ENCODE results near the gene FAM107B. TPM values are rescaled to one million over a fixed set of nuclear protein-coding genes. Genes with fewer than 3 reads are reported as not detected.

FAM107B gene
- total and polyA plus RNA-seq, 7 experiments from 2014 or later: 167 to 236 (median 211) TPM

DNA sequence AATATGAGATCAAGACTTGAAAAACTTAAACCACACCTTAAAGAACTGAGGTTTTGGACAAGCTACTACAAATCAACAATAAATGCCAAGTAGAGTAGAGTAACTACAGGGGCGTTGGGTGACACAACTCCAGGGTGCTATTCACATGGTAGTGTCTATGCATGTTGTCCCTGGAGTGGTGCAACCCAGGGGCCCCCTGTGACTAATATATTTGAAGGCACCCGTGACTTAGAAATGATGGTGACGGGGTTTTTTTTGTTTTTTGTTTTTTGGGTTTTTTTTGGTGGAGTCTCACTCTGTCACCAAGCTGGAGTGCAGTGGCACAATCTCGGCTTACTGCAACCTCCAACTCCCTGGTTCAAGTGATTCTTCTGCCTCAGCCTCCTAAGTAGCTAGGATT, 106.9 kb downstream of the FAM107B start:
- H3K9me3 ChIP-seq (ENCODE audit: control insufficient read depth in 2 of 3, low read length in 3 of 3): no peaks in the 10 kb centered on the region
- ChIA-PET POLR2A (no interaction called here), CTCF (no interaction called here)
- no peaks in the 10 kb centered on the region for H3K36me3 ChIP-seq (ENCODE audit: control insufficient read depth in 2 of 3, insufficient read depth in 3 of 3, low read length in 3 of 3)
- Mint-ChIP-seq H3K9me3 (peaks cover 0 to 29% (median 6%) of the 10 kb centered on the region in 11 donors), H3K27me3 (no peaks in the 10 kb centered on the region), H3K4me3 (no peak overlapping the region), H3K4me1 (peaks cover 0 to 33% (median 10%) of the 10 kb centered on the region in 7 donors), H3K36me3 (peaks cover 0 to 29% (median 5%) of the 10 kb centered on the region in 5 donors), H3K27ac (peak overlapping the region in 1 of 9 donors; percentile 16)
- H3K27me3 ChIP-seq (ENCODE audit: control insufficient read depth in 2 of 2, insufficient read depth in 2 of 2, low read length in 2 of 2): no peaks in the 10 kb centered on the region
- no peaks in the 10 kb centered on the region for H3K4me1 ChIP-seq (ENCODE audit: control insufficient read depth in 2 of 2, insufficient read depth in 2 of 2, low read length in 2 of 2)
- intact Hi-C loops (cut with micrococcal nuclease): no loop called here
- no peak overlapping the region for H3K4me3 ChIP-seq (ENCODE audit: low read length)
- DNase-seq (no peak), ATAC-seq (no peak)
- no peak overlapping the region for H3K27ac ChIP-seq (ENCODE audit: low read depth, low read length)

DNA sequence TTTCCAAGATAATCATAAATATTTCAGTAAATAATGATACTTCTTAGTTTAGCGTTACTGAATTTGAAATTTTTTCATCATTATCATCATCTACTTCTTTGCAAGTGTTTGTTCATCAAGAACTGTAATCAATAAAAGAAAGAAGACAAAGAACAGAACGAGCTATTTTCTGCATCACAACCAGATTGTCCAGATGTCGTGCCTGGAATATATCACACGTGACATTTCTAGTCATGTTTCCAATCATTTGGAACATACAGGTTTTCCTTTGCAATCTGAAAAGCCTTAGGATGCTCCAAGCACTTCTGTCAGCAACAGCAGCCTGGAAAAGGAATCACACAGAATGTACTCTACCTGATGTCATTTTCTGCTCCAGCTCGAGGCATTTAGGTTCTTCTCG, 107.4 kb downstream of the FAM107B start:
- ChIA-PET CTCF (interaction anchor here (0.6 kb wide), 1 partner anchor 154 kb away, joined by 4 read pairs; no protein-coding TSS in a partner anchor), POLR2A (interaction anchor here (0.6 kb wide), 1 partner anchor 95 kb away, joined by 3 read pairs; no protein-coding TSS in a partner anchor)
- Histone ChIP-seq H3K27me3 (ENCODE audit: control insufficient read depth in 2 of 2, insufficient read depth in 2 of 2, low read length in 2 of 2) (no peaks in the 10 kb centered on the region), H3K36me3 (ENCODE audit: control insufficient read depth in 2 of 3, insufficient read depth in 3 of 3, low read length in 3 of 3) (no peaks in the 10 kb centered on the region), H3K4me1 (ENCODE audit: control insufficient read depth in 2 of 2, insufficient read depth in 2 of 2, low read length in 2 of 2) (no peaks in the 10 kb centered on the region), H3K27ac (ENCODE audit: low read depth, low read length) (no peak overlapping the region), H3K4me3 (ENCODE audit: low read length) (no peak overlapping the region), H3K9me3 (ENCODE audit: control insufficient read depth in 2 of 3, low read length in 3 of 3) (no peaks in the 10 kb centered on the region)
- ATAC-seq (no peak), DNase-seq (no peak)
- H3K4me1 Mint-ChIP-seq: peaks cover 0 to 37% (median 12%) of the 10 kb centered on the region in 7 donors
- H3K36me3 Mint-ChIP-seq: peaks cover 0 to 34% (median 5%) of the 10 kb centered on the region in 5 donors
- H3K4me3 Mint-ChIP-seq: no peak overlapping the region
- peaks cover 0 to 33% (median 6%) of the 10 kb centered on the region in 11 donors for H3K9me3 Mint-ChIP-seq
- no peaks in the 10 kb centered on the region for H3K27me3 Mint-ChIP-seq
- H3K27ac Mint-ChIP-seq: peak overlapping the region in 1 of 9 donors; percentile 16
- intact Hi-C loops (cut with micrococcal nuclease): no loop called here

DNA sequence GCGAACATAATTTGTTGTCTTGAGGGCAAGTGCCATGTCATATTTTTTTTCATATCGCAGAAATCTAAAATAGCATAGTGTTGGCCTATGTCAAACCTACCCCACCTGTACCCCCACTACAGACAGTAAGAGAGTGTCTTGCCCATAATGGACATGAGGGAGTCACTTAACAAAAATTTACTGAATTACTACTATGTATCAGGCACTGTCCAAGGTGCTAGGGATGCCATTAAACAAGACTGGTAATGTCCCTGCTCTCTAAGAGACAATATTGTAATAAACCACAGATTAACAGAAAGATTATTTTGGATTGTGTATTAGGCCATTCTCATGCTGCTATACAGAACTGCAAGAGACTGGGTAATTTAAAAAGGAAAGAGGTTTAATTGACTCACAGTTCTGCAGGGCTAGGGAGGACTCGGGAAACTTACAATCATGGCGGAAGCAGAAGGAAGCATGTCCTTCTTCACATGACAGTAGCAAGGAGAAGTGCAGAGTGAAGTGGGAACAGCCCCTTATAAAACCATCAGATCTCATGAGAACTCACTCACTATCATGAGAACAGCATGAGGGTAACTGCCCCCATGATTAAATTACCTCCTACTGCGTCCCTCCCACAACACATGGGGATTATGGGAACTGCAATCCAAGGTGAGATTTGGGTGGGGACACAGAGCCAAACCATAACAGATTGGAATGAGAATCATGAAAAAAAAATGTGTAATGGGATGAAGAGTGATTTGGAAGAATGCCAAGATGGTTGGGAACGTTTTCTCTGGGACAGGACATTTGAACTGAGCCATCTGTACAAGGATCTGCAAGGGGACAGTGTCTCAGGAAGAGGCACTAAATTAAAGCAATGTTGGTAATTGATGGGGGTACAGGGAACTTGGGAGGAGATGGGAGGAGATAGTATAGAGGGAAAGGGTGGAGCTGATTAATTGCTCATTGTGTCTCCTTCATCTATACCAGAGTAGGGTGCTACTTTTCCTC, 108.5 kb downstream of the FAM107B start:
- no peaks in the 10 kb centered on the region for H3K36me3 ChIP-seq (ENCODE audit: control insufficient read depth in 2 of 3, insufficient read depth in 3 of 3, low read length in 3 of 3)
- H3K4me1 ChIP-seq (ENCODE audit: control insufficient read depth in 2 of 2, insufficient read depth in 2 of 2, low read length in 2 of 2): no peaks in the 10 kb centered on the region
- ChIA-PET POLR2A (no interaction called here), CTCF (no interaction called here)
- intact Hi-C loops (cut with micrococcal nuclease): no loop called here
- no peak overlapping the region for H3K27ac ChIP-seq (ENCODE audit: low read depth, low read length)
- ATAC-seq: no peak
- H3K27me3 ChIP-seq (ENCODE audit: control insufficient read depth in 2 of 2, insufficient read depth in 2 of 2, low read length in 2 of 2): no peaks in the 10 kb centered on the region
- DNase-seq: no peak
- Mint-ChIP-seq H3K4me3 (no peak overlapping the region), H3K9me3 (peaks cover 0 to 33% (median 6%) of the 10 kb centered on the region in 11 donors), H3K27me3 (no peaks in the 10 kb centered on the region), H3K4me1 (peaks cover 8 to 46% (median 19%) of the 10 kb centered on the region in 7 donors), H3K36me3 (peaks cover 0 to 35% (median 5%) of the 10 kb centered on the region in 5 donors), H3K27ac (peak overlapping the region in 1 of 9 donors; percentile 35)
- H3K4me3 ChIP-seq (ENCODE audit: low read length): no peak overlapping the region
- no peaks in the 10 kb centered on the region for H3K9me3 ChIP-seq (ENCODE audit: control insufficient read depth in 2 of 3, low read length in 3 of 3)

DNA sequence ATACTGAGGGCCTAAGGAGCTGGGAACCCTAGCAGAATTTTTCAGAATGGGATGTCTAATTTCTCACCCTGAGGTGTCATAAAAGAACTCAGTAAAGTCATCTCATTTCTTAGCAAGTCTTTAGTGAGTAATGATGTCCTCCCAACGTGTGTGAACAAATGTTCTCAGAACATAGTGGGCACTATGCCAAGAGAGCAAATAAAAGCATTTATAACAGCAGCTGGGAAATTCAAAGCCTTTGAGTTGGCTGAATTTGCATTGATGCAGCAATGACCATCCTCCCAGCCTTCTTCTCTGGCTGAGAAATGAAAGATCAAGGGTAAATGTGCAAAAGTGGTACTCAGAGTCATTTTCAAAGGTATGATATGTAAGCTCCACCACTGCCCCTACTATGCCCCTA, 109.4 kb downstream of the FAM107B start:
- Mint-ChIP-seq H3K27ac (peak overlapping the region in 1 of 9 donors; percentile 16), H3K27me3 (no peaks in the 10 kb centered on the region), H3K4me1 (peaks cover 17 to 49% (median 27%) of the 10 kb centered on the region in 7 donors), H3K4me3 (no peak overlapping the region), H3K36me3 (peaks cover 0 to 35% (median 5%) of the 10 kb centered on the region in 5 donors), H3K9me3 (peaks cover 0 to 32% (median 6%) of the 10 kb centered on the region in 11 donors)
- Histone ChIP-seq H3K4me1 (ENCODE audit: control insufficient read depth in 2 of 2, insufficient read depth in 2 of 2, low read length in 2 of 2) (peaks cover 0 to 6% of the 10 kb centered on the region in 2 donors), H3K27me3 (ENCODE audit: control insufficient read depth in 2 of 2, insufficient read depth in 2 of 2, low read length in 2 of 2) (no peaks in the 10 kb centered on the region), H3K4me3 (ENCODE audit: low read length) (no peak overlapping the region), H3K9me3 (ENCODE audit: control insufficient read depth in 2 of 3, low read length in 3 of 3) (no peaks in the 10 kb centered on the region), H3K36me3 (ENCODE audit: control insufficient read depth in 2 of 3, insufficient read depth in 3 of 3, low read length in 3 of 3) (no peaks in the 10 kb centered on the region), H3K27ac (ENCODE audit: low read depth, low read length) (no peak overlapping the region)
- CTCF ChIA-PET: no interaction called here
- peak; percentile 46 for ATAC-seq
- POLR2A ChIA-PET: no interaction called here
- intact Hi-C loops (cut with micrococcal nuclease): no loop called here
- DNase-seq: no peak

DNA sequence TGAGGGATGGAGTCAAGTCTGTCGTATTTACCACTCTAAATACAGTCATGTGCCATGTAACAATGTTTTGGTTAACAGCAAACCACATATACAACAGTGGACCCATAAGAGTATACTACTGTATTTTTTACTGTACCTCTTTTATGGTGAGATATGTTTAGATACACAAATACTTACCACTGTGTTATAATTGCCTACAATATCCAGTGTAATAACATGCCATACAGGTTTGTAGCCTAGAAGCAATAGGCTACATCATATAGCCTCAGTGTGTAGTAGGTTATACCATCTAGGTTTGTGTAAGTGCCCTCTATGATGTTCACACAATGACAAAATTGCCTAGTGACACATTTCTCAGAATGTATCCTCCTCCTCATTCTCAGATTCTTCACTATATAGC, 110.4 kb downstream of the FAM107B start:
- peaks cover 25 to 54% (median 32%) of the 10 kb centered on the region in 7 donors for H3K4me1 Mint-ChIP-seq
- intact Hi-C loops (cut with micrococcal nuclease): no loop called here

DNA sequence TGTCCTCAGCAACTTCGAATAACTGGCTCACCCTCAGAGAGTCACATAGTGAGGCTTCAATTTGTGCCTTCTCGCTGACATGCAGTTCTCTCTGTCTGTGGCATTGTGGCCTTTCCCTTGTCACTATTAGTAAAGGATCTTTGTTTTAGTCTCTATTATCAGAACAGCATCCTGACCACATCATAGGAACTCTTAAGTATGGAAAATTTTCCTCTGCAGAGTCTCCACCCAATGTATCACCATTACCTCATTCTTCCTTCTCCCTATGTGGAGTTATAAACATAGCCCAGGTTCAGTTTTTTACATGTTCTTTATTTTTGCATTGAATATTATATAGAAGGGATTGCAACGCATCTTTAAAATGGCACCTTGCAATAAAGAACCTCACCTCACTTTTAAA, 112.9 kb downstream of the FAM107B start:
- CTCF ChIA-PET: no interaction called here
- peaks cover 38 to 75% (median 50%) of the 10 kb centered on the region in 7 donors for H3K4me1 Mint-ChIP-seq

More for the DNA sequence above, 110.4 kb downstream of the FAM107B start:
- ATAC-seq (no peak), DNase-seq (no peak)
- no peaks in the 10 kb centered on the region for H3K36me3 ChIP-seq (ENCODE audit: control insufficient read depth in 2 of 3, insufficient read depth in 3 of 3, low read length in 3 of 3)
- no peak overlapping the region for H3K4me3 ChIP-seq (ENCODE audit: low read length)
- H3K9me3 ChIP-seq (ENCODE audit: control insufficient read depth in 2 of 3, low read length in 3 of 3): no peaks in the 10 kb centered on the region
- Mint-ChIP-seq H3K4me3 (no peak overlapping the region), H3K9me3 (peaks cover 0 to 32% (median 6%) of the 10 kb centered on the region in 11 donors), H3K36me3 (peaks cover 0 to 33% (median 5%) of the 10 kb centered on the region in 5 donors), H3K27me3 (no peaks in the 10 kb centered on the region), H3K27ac (peak overlapping the region in 2 of 9 donors; percentile 16 to 31)
- ChIA-PET CTCF (no interaction called here), POLR2A (no interaction called here)
- H3K4me1 ChIP-seq (ENCODE audit: control insufficient read depth in 2 of 2, insufficient read depth in 2 of 2, low read length in 2 of 2): peaks cover 8 to 14% of the 10 kb centered on the region in 2 donors
- H3K27ac ChIP-seq (ENCODE audit: low read depth, low read length): no peak overlapping the region
- no peaks in the 10 kb centered on the region for H3K27me3 ChIP-seq (ENCODE audit: control insufficient read depth in 2 of 2, insufficient read depth in 2 of 2, low read length in 2 of 2)

More for the DNA sequence above, 112.9 kb downstream of the FAM107B start:
- intact Hi-C loops (cut with micrococcal nuclease): no loop called here
- Mint-ChIP-seq H3K9me3 (peaks cover 0 to 32% (median 6%) of the 10 kb centered on the region in 11 donors), H3K27me3 (no peaks in the 10 kb centered on the region), H3K36me3 (peaks cover 0 to 44% (median 5%) of the 10 kb centered on the region in 5 donors), H3K27ac (peak overlapping the region in 5 of 9 donors; percentile 3 to 96 (median 10)), H3K4me3 (peak overlapping the region in 2 of 10 donors; percentile 27 to 76)
- Histone ChIP-seq H3K9me3 (ENCODE audit: control insufficient read depth in 2 of 3, low read length in 3 of 3) (no peaks in the 10 kb centered on the region), H3K4me1 (ENCODE audit: control insufficient read depth in 2 of 2, insufficient read depth in 2 of 2, low read length in 2 of 2) (peaks cover 21 to 34% of the 10 kb centered on the region in 2 donors), H3K27ac (ENCODE audit: low read depth, low read length) (no peak overlapping the region), H3K4me3 (ENCODE audit: low read length) (no peak overlapping the region), H3K27me3 (ENCODE audit: control insufficient read depth in 2 of 2, insufficient read depth in 2 of 2, low read length in 2 of 2) (no peaks in the 10 kb centered on the region), H3K36me3 (ENCODE audit: control insufficient read depth in 2 of 3, insufficient read depth in 3 of 3, low read length in 3 of 3) (no peaks in the 10 kb centered on the region)
- DNase-seq: no peak
- no peak for ATAC-seq
- POLR2A ChIA-PET: no interaction called here
